HG03342 (cell line): ENCODE measurements around the gene DUSP12.
"Not testable (repeated sequence)": the region's sequence is repeated elsewhere in the genome, so short reads cannot be mapped to it uniquely, and the experiment has no call there.

ENCODE experiments used
- ATAC-seq: cut with Tn5 transposase; IDR thresholded peaks from one replicate; pipeline ENCODE4 v1.9.1; 2021; ENCODE audit warnings: mild to moderate bottlenecking, moderate library complexity; ENCODE audit not compliant: unreplicated experiment

Gene DUSP12

GRCh38 chr1:161769673-161770045, 20.1 kb downstream of the DUSP12 start:
- not testable (repeated sequence) for ATAC-seq

- ATAC-seq = no peak
These were observed 20.7 kb downstream of the DUSP12 start for GRCh38 chr1:161770250-161770649.

GRCh38 chr1:161771161-161771560, 21.6 kb downstream of the DUSP12 start:
- ATAC-seq = no peak

- ATAC-seq = no peak
These were observed 22.4 kb downstream of the DUSP12 start for GRCh38 chr1:161771973-161772372.

- no peak for ATAC-seq
These were observed 22.8 kb downstream of the DUSP12 start for GRCh38 chr1:161772397-161772796.

- no peak for ATAC-seq
These were observed 24.2 kb downstream of the DUSP12 start for GRCh38 chr1:161773791-161774190.

- ATAC-seq = no peak
These were observed 27.7 kb downstream of the DUSP12 start for GRCh38 chr1:161777261-161777660.

GRCh38 chr1:161778522-161778921, 28.9 kb downstream of the DUSP12 start:
- no peak for ATAC-seq

GRCh38 chr1:161779393-161779792, 29.8 kb downstream of the DUSP12 start:
- no peak for ATAC-seq

GRCh38 chr1:161781995-161782394, 32.4 kb downstream of the DUSP12 start:
- ATAC-seq = peak; percentile 57

- no peak for ATAC-seq
These were observed 33.3 kb downstream of the DUSP12 start for GRCh38 chr1:161782886-161783285.

GRCh38 chr1:161784968-161785367, 35.4 kb downstream of the DUSP12 start:
- ATAC-seq = no peak

GRCh38 chr1:161787355-161787754, 37.8 kb downstream of the DUSP12 start:
- ATAC-seq = no peak

- ATAC-seq = no peak
These were observed 41.2 kb downstream of the DUSP12 start for GRCh38 chr1:161790587-161791317.

- ATAC-seq = no peak
These were observed 42.5 kb downstream of the DUSP12 start for GRCh38 chr1:161791904-161792655.

GRCh38 chr1:161792740-161793139, 43.2 kb downstream of the DUSP12 start:
- ATAC-seq = peak; percentile 86

GRCh38 chr1:161799792-161800191, 50.2 kb downstream of the DUSP12 start:
- ATAC-seq = no peak

GRCh38 chr1:161801955-161802354, 52.4 kb downstream of the DUSP12 start:
- ATAC-seq = no peak

GRCh38 chr1:161803181-161803580, 53.6 kb downstream of the DUSP12 start:
- ATAC-seq = no peak

GRCh38 chr1:161805399-161806197, 56.0 kb downstream of the DUSP12 start:
- no peak for ATAC-seq
